DND-41 (cell line): ENCODE results near the gene HHATL.

ENCODE experiments used
- ATAC-seq: fragments of 200-7000 bp; cut with Tn5 transposase; 3 replicates; pipeline ENCODE4 v1.9.1; 2021; ENCODE audit warnings: low read depth; ENCODE audit not compliant: insufficient read depth
- DNase-seq: peaks from one replicate; pipeline ENCODE4 v3.0.0-alpha.2; 2020
- H2AFZ ChIP-seq: 2 replicates; pipeline ENCODE4 v1.6.0; 2012; ENCODE audit warnings: low read depth, low read length
- H3K27ac ChIP-seq: 2 replicates; pipeline ENCODE4 v1.5.1; 2012; ENCODE audit warnings: low read length, inconsistent platforms
- H3K27me3 ChIP-seq: fragments of 200-600 bp; sonication (generic); 2 replicates; pipeline ENCODE4 v1.6.0; 2012; ENCODE audit warnings: low read length, mild to moderate bottlenecking, inconsistent platforms; ENCODE audit not compliant: insufficient read depth, poor library complexity
- H3K36me3 ChIP-seq: 2 replicates; pipeline ENCODE4 v1.5.1; 2012; ENCODE audit warnings: low read length, inconsistent platforms; ENCODE audit not compliant: insufficient read depth
- H3K4me1 ChIP-seq: 2 replicates; pipeline ENCODE4 v1.5.1; 2012; ENCODE audit warnings: mild to moderate bottlenecking, low read length; ENCODE audit not compliant: insufficient read depth
- H3K4me2 ChIP-seq: 2 replicates; pipeline ENCODE4 v1.6.0; 2012; ENCODE audit warnings: mild to moderate bottlenecking, moderate library complexity, low read length, inconsistent platforms; ENCODE audit not compliant: insufficient read depth
- H3K4me3 ChIP-seq, 2 experiments: fragments of 200-600 bp in 1 of 2; shearing (Covaris generic) in 1 of 2; 2 replicates each; pipeline ENCODE4 v1.5.1; 2012 to 2016; ENCODE audit warnings: inconsistent platforms in 2 of 2, low read length in 2 of 2, mild to moderate bottlenecking in 2 of 2, low read depth in 1 of 2, moderate library complexity in 1 of 2
- H3K79me2 ChIP-seq: 2 replicates; pipeline ENCODE4 v1.6.0; 2012; ENCODE audit warnings: low read length, inconsistent platforms; ENCODE audit not compliant: insufficient read depth
- H3K9ac ChIP-seq: 2 replicates; pipeline ENCODE4 v1.6.0; 2012; ENCODE audit warnings: low read depth, mild to moderate bottlenecking, inconsistent platforms, low read length, moderate library complexity
- H3K9me3 ChIP-seq: 2 replicates; pipeline ENCODE4 v1.5.1; 2012; ENCODE audit warnings: low read length, moderate library complexity, mild to moderate bottlenecking, inconsistent platforms; ENCODE audit not compliant: insufficient read depth, severe bottlenecking
- H4K20me1 ChIP-seq: 2 replicates; pipeline ENCODE4 v1.6.0; 2012; ENCODE audit warnings: low read length; ENCODE audit not compliant: insufficient read depth
- CTCF ChIP-seq: IDR thresholded peaks from 2 replicates; pipeline ENCODE4 v1.5.1; 2012; ENCODE audit warnings: borderline replicate concordance, low read length, moderate library complexity, mild to moderate bottlenecking; ENCODE audit not compliant: poor library complexity, severe bottlenecking; ENCODE audit errors: extremely low read depth
- EZH2 ChIP-seq: IDR thresholded peaks from 3 replicates; pipeline ENCODE4 v1.6.1; 2012; ENCODE audit warnings: borderline replicate concordance, low read depth, mild to moderate bottlenecking, moderate library complexity, low read length, inconsistent platforms; ENCODE audit not compliant: severe bottlenecking

Gene HHATL

GRCh38 chr3:42704136-42704841 lies 1.7 kb upstream of the HHATL start:
- Histone ChIP-seq H3K4me2 (no peak overlapping the region), H3K4me1 (no peaks in the 10 kb centered on the region), H4K20me1 (peaks cover 23% of the 10 kb centered on the region), H3K79me2 (no peaks in the 10 kb centered on the region), H3K4me3 (no peak overlapping the region), H3K9me3 (no peaks in the 10 kb centered on the region), H3K9ac (no peak overlapping the region), H3K36me3 (no peaks in the 10 kb centered on the region), H3K27ac (no peak overlapping the region), H2AFZ (no peak overlapping the region), H3K27me3 (peaks cover 3% of the 10 kb centered on the region)
- TF ChIP-seq CTCF, result no peak
- TF ChIP-seq EZH2, result no peak
- no peak for ATAC-seq
- DNase-seq, result no peak

GRCh38 chr3:42703695-42704025 lies 1.1 kb upstream of the HHATL start:
- no peak for ATAC-seq
- H4K20me1 ChIP-seq, result peaks cover 23% of the 10 kb centered on the region

GRCh38 chr3:42702982-42703694 lies 540 bp upstream of the HHATL start:
- no peak overlapping the region for H3K4me3 ChIP-seq
- H3K27ac ChIP-seq, result no peak overlapping the region
- no peak overlapping the region for H3K9ac ChIP-seq
- H3K9me3 ChIP-seq, result no peaks in the 10 kb centered on the region
- no peaks in the 10 kb centered on the region for H3K4me1 ChIP-seq
- TF ChIP-seq EZH2 (no peak), CTCF (no peak)
- no peak overlapping the region for H2AFZ ChIP-seq
- H3K4me2 ChIP-seq, result no peak overlapping the region
- no peaks in the 10 kb centered on the region for H3K79me2 ChIP-seq
- ATAC-seq, result no peak
- peaks cover 3% of the 10 kb centered on the region for H3K27me3 ChIP-seq
- no peaks in the 10 kb centered on the region for H3K36me3 ChIP-seq
- no peak for DNase-seq
- H4K20me1 ChIP-seq, result peaks cover 23% of the 10 kb centered on the region

More at GRCh38 chr3:42703695-42704025, 1.1 kb upstream of the HHATL start:
- Histone ChIP-seq H3K4me2 (no peak overlapping the region), H3K36me3 (no peaks in the 10 kb centered on the region), H3K9ac (no peak overlapping the region), H3K27ac (no peak overlapping the region), H3K4me1 (no peaks in the 10 kb centered on the region), H3K27me3 (peaks cover 3% of the 10 kb centered on the region), H3K4me3 (no peak overlapping the region), H2AFZ (no peak overlapping the region), H3K9me3 (no peaks in the 10 kb centered on the region), H3K79me2 (no peaks in the 10 kb centered on the region)
- DNase-seq, result no peak
- no peak for TF ChIP-seq EZH2
- no peak for TF ChIP-seq CTCF
